ENCODE data around the gene NR1H2.

Gene NR1H2

GRCh38 chr19:50376166-50377050 is at the start of gene NR1H2:
TSS of gene NR1H2 (plus strand) at chr19:50376457. CDS start at chr19:50377606, 1,149 bp downstream.
- TF ChIP-seq PATZ1 (CRISPR knock-in tag; IDR thresholded peaks at IDR 0.05; ENCODE audit: borderline replicate concordance) (no peak), CSRNP3 (CRISPR knock-in tag; IDR thresholded peaks at IDR 0.05) (peak; percentile 53; the same call in 1 of the 2 replicates), ZFP3 (CRISPR knock-in tag; IDR thresholded peaks at IDR 0.05) (0 out of 2 replicates have a peak, but pooled peaks have one; percentile 30), CREB5 (CRISPR knock-in tag; IDR thresholded peaks at IDR 0.05; ENCODE audit: low read depth) (peak; percentile 24; the same call in 1 of the 2 replicates), ESRRG (CRISPR knock-in tag; IDR thresholded peaks at IDR 0.05) (no peak; the same call in 1 of the 2 replicates)
- peak; percentile 95 for ATAC-seq

- no peak for ATAC-seq
- TF ChIP-seq CSRNP3 (CRISPR knock-in tag; IDR thresholded peaks at IDR 0.05) (no peak), PATZ1 (CRISPR knock-in tag; IDR thresholded peaks at IDR 0.05; ENCODE audit: borderline replicate concordance) (no peak), CREB5 (CRISPR knock-in tag; IDR thresholded peaks at IDR 0.05; ENCODE audit: low read depth) (no peak), ZNF8 (CRISPR knock-in tag; IDR thresholded peaks at IDR 0.05) (no peak), RARB (CRISPR knock-in tag; IDR thresholded peaks at IDR 0.05) (no peak), CSDC2 (CRISPR knock-in tag; IDR thresholded peaks at IDR 0.05) (no peak), BACH2 (CRISPR knock-in tag; IDR thresholded peaks at IDR 0.05; ENCODE audit: borderline replicate concordance) (no peak), POU6F1 (CRISPR knock-in tag; IDR thresholded peaks at IDR 0.05; ENCODE audit: borderline replicate concordance, low read depth) (no peak), ZFP3 (CRISPR knock-in tag; IDR thresholded peaks at IDR 0.05) (no peak), ARNTL (CRISPR knock-in tag; IDR thresholded peaks at IDR 0.05; ENCODE audit: borderline replicate concordance, low read depth) (no peak), ZNF70 (CRISPR knock-in tag; IDR thresholded peaks at IDR 0.05) (no peak), TOX (CRISPR knock-in tag; IDR thresholded peaks at IDR 0.05; ENCODE audit: borderline replicate concordance) (no peak)
Measured at GRCh38 chr19:50327013-50327412, 49.2 kb upstream of the NR1H2 start.

- ATAC-seq = no peak
- TF ChIP-seq ZFP30 (CRISPR knock-in tag; IDR thresholded peaks at IDR 0.05) = no peak
Measured at GRCh38 chr19:50327461-50328223, 48.6 kb upstream of the NR1H2 start.

Measured in SK-N-SH treated with all-trans-retinoic acid at 6 μM for 48 hours (cell line).